Neuronal stem cell (in vitro differentiated cells): ENCODE data around the gene GAPDHS.

Experiments used
- DNase-seq: peaks from one replicate; pipeline ENCODE4 v3.0.0-alpha.2; 2013; ENCODE audit warnings: low spot score
- H2AFZ ChIP-seq: one replicate; pipeline ENCODE4 v1.6.1; 2013; ENCODE audit warnings: mild to moderate bottlenecking, low read length, inconsistent platforms
- H2AK5ac ChIP-seq: 2 replicates; pipeline ENCODE4 v1.6.1; 2013; ENCODE audit warnings: low read depth, mild to moderate bottlenecking, inconsistent platforms, low read length, moderate library complexity, mixed read lengths
- H2BK120ac ChIP-seq: 2 replicates; pipeline ENCODE4 v1.6.1; 2013; ENCODE audit warnings: low read depth, mild to moderate bottlenecking, inconsistent platforms, low read length, moderate library complexity, mixed read lengths
- H2BK12ac ChIP-seq: one replicate; pipeline ENCODE4 v1.6.1; 2013; ENCODE audit warnings: low read length, inconsistent platforms
- H2BK15ac ChIP-seq: 2 replicates; pipeline ENCODE4 v1.6.1; 2013; ENCODE audit warnings: mild to moderate bottlenecking, low read length, inconsistent platforms, mixed read lengths
- H2BK5ac ChIP-seq: one replicate; pipeline ENCODE4 v1.6.1; 2013; ENCODE audit warnings: inconsistent platforms, mild to moderate bottlenecking, low read length, moderate library complexity
- H3K14ac ChIP-seq: one replicate; pipeline ENCODE4 v1.6.1; 2013; ENCODE audit warnings: low read length, inconsistent platforms
- H3K18ac ChIP-seq: 2 replicates; pipeline ENCODE4 v1.6.1; 2013; ENCODE audit warnings: low read length, inconsistent platforms
- H3K23ac ChIP-seq: 2 replicates; pipeline ENCODE4 v1.6.1; 2013; ENCODE audit warnings: low read depth, mild to moderate bottlenecking, mixed read lengths, low read length, inconsistent platforms; ENCODE audit not compliant: poor library complexity
- H3K27ac ChIP-seq: replicated peaks from 3 replicates; pipeline ENCODE4 v1.5.1; 2013; ENCODE audit warnings: low read length, inconsistent platforms
- H3K27me3 ChIP-seq, 3 experiments: 2 replicates each; pipeline ENCODE4 v1.6.1; 2013; ENCODE audit warnings: low read length in 3 of 3, mild to moderate bottlenecking in 2 of 3, inconsistent platforms in 1 of 3, low read depth in 1 of 3, mixed read lengths in 1 of 3, moderate library complexity in 1 of 3; ENCODE audit not compliant: control insufficient read depth in 3 of 3, insufficient read depth in 3 of 3
- H3K36me3 ChIP-seq, 2 donors: replicated peaks in 1 of 2; 2 replicates each; pipeline ENCODE4 v1.6.1; 2013; ENCODE audit warnings: low read length in 2 of 2; ENCODE audit not compliant: control insufficient read depth in 2 of 2, insufficient read depth in 2 of 2
- H3K4ac ChIP-seq: 2 replicates; pipeline ENCODE4 v1.6.1; 2013; ENCODE audit warnings: inconsistent platforms, mild to moderate bottlenecking, low read length, moderate library complexity
- H3K4me1 ChIP-seq, 2 donors: 1 replicate in 1 of 2; 2 replicates in 1 of 2; pipeline ENCODE4 v1.6.1; 2013; ENCODE audit warnings: low read length in 2 of 2, low read depth in 1 of 2; ENCODE audit not compliant: control insufficient read depth in 2 of 2, insufficient read depth in 1 of 2
- H3K4me2 ChIP-seq: one replicate; pipeline ENCODE4 v1.6.1; 2013; ENCODE audit warnings: mild to moderate bottlenecking, low read length, inconsistent platforms; ENCODE audit not compliant: insufficient read depth, poor library complexity, severe bottlenecking
- H3K4me3 ChIP-seq, 2 donors: 2 replicates each; pipeline ENCODE4 v1.5.1; 2013; ENCODE audit warnings: low read length in 2 of 2, mild to moderate bottlenecking in 2 of 2, inconsistent platforms in 1 of 2, moderate library complexity in 1 of 2
- H3K79me1 ChIP-seq: one replicate; pipeline ENCODE4 v1.6.1; 2013; ENCODE audit warnings: low read depth, mild to moderate bottlenecking, inconsistent platforms, low read length, moderate library complexity
- H3K9ac ChIP-seq: one replicate; pipeline ENCODE4 v1.6.1; 2013; ENCODE audit warnings: mild to moderate bottlenecking, low read depth, low read length, inconsistent platforms; ENCODE audit not compliant: poor library complexity
- H3K9me3 ChIP-seq, 2 donors: replicated peaks in 1 of 2; 2 replicates each; pipeline versions ENCODE3 to v1.6.1; 2013; ENCODE audit warnings: low read length in 2 of 2, mild to moderate bottlenecking in 2 of 2, inconsistent platforms in 1 of 2, low read depth in 1 of 2, mixed read lengths in 1 of 2, moderate library complexity in 1 of 2; ENCODE audit not compliant: control insufficient read depth in 2 of 2, insufficient read depth in 1 of 2
- H4K8ac ChIP-seq: one replicate; pipeline ENCODE4 v1.6.1; 2013; ENCODE audit warnings: low read depth, mild to moderate bottlenecking, inconsistent platforms, low read length, moderate library complexity
- H4K91ac ChIP-seq: one replicate; pipeline ENCODE4 v1.6.1; 2013; ENCODE audit warnings: low read length, low read depth, mild to moderate bottlenecking, inconsistent platforms; ENCODE audit not compliant: poor library complexity
- WGBS, 2 donors: extraction: QIAGEN DNeasy Blood & Tissue Kit; methylation state at CpG; one replicate each; pipeline ENCODE4 v1.1.7; 2013; ENCODE audit warnings: missing lambda C conversion rate in 2 of 2, mixed read lengths in 1 of 2; ENCODE audit not compliant: insufficient read length in 2 of 2, insufficient replicate concordance in 1 of 2; ENCODE audit errors: extremely low coverage in 2 of 2; 5-methylcytosine and 5-hydroxymethylcytosine counted together

The GAPDHS gene

DNA sequence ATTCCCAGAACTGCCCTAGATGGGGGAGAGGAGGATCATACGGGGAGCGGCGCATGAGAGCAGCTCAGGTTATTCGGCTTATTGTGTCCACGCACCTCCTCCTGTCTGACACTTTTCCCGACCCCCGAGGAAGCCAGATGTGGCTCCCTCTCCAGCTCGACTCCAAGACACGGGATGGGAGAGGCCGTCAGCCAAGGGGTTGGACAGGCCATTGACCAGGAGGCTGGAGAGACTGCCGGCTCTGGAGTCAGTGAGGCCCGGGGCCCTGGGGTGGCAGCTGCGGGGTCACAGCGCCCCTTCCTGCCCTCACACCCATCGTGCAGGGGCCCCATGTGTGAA, 22.7 kb upstream of the GAPDHS start:
- no peak overlapping the region for H2BK12ac ChIP-seq
- H3K14ac ChIP-seq, result no peak overlapping the region
- no peak overlapping the region for H2AFZ ChIP-seq
- no peak overlapping the region for H2BK5ac ChIP-seq
- H3K9ac ChIP-seq, result no peak overlapping the region
- no peaks in the 10 kb centered on the region for H3K79me1 ChIP-seq
- H4K8ac ChIP-seq, result no peak overlapping the region
- peaks cover 0 to 92% (median 3%) of the 10 kb centered on the region in 3 experiments for H3K27me3 ChIP-seq
- H3K23ac ChIP-seq, result peak overlapping the region; percentile 12
- no peak for DNase-seq
- H3K36me3 ChIP-seq, result peaks cover 0 to 2% of the 10 kb centered on the region in 2 donors
- H3K4me3 ChIP-seq, result no peak overlapping the region
- H3K4me2 ChIP-seq, result peak overlapping the region; percentile 85
- H3K18ac ChIP-seq, result peak overlapping the region; percentile 79
- no peak overlapping the region for H2BK120ac ChIP-seq
- H2AK5ac ChIP-seq, result peak overlapping the region; percentile 68
- no peak overlapping the region for H3K4ac ChIP-seq
- peak overlapping the region; percentile 76 for H2BK15ac ChIP-seq
- H4K91ac ChIP-seq, result peak overlapping the region; percentile 2
- H3K27ac ChIP-seq, result no peak overlapping the region
- H3K9me3 ChIP-seq, result no peaks in the 10 kb centered on the region
- peaks cover 3 to 12% of the 10 kb centered on the region in 2 donors for H3K4me1 ChIP-seq
- no CpG with 5 or more reads among the region's 15 CpGs for WGBS, 2 donors

DNA sequence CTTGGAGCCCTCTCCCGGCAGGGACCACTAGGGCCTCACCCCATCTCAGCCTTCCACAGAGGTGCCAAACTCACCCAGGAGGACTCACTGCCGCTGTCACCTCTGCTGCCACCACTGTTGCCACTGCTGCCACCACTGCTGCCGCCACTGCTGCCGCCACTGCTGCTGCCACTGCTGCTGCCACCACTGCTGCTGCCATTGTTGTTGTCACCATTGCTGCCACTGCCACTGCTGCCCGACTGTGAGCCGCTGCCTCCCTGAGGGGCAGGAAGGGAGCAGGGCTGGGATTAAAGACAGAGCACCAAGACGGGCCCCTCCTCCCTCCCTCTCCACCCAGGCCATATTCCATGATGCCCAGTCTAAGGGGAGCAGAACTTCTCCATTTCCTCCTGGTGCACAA, 21.9 kb upstream of the GAPDHS start:
- H3K27me3 ChIP-seq, result peaks cover 0 to 85% (median 3%) of the 10 kb centered on the region in 3 experiments
- no CpG with 5 or more reads among the region's 7 CpGs for WGBS, 2 donors
- no peak for DNase-seq
- H2AFZ ChIP-seq, result no peak overlapping the region
- H2BK15ac ChIP-seq, result peak overlapping the region; percentile 76
- no peaks in the 10 kb centered on the region for H3K36me3 ChIP-seq
- no peaks in the 10 kb centered on the region for H3K79me1 ChIP-seq
- H2BK120ac ChIP-seq, result no peak overlapping the region
- no peak overlapping the region for H4K91ac ChIP-seq
- H3K23ac ChIP-seq, result peak overlapping the region; percentile 97
- H3K4me1 ChIP-seq, result peaks cover 3 to 12% of the 10 kb centered on the region in 2 donors
- H3K14ac ChIP-seq, result peak overlapping the region; percentile 31
- H4K8ac ChIP-seq, result no peak overlapping the region
- H2AK5ac ChIP-seq, result peak overlapping the region; percentile 85
- peak overlapping the region; percentile 34 for H3K9ac ChIP-seq
- no peak overlapping the region for H3K18ac ChIP-seq
- no peak overlapping the region for H3K4me2 ChIP-seq
- peak overlapping the region; percentile 77 for H2BK12ac ChIP-seq
- no peak overlapping the region for H2BK5ac ChIP-seq
- H3K9me3 ChIP-seq, result no peaks in the 10 kb centered on the region
- no peak overlapping the region for H3K4ac ChIP-seq
- no peak overlapping the region for H3K4me3 ChIP-seq
- no peak overlapping the region for H3K27ac ChIP-seq

DNA sequence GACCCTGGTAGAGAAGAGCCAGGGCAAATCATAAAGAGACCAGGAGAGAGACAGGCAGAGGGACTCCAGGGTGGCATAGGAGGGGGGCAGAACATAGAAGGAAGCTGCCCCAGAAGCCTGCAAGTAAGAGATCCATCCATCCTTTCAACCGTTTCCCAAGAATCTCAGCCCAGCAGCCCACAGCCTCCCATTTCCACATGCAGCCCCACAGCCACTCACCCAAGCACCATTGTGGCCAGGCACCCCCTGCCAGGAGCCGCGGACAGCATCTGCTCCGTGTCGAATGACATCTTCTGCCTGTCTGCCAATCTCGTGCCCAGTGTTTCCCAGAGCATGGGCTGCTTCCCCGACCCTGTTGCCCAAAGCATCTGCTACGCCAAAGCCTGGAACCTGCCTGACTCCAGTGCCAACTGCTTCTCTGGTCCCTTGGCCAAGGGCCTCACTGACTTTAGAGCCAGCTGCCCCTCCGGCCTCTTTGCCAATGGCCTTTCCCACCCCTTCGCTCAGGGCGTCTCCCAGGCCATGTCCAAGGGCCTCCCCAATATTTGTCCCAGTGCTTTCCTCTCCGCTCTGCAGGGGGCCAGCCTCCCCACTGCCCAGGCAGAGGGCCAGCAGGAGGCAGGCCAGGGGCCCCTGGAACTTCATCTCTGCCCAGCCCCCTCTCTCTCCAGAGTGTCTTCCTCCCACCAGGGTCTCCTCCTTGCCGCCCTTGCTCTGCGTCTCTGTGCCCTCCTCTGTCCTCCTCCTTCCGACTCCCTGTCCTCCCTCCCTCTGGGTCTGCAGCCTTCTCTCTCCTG, 20.2 kb upstream of the GAPDHS start:
- no peak overlapping the region for H3K4ac ChIP-seq
- H3K18ac ChIP-seq, result peak overlapping the region; percentile 57
- H3K9me3 ChIP-seq, result no peaks in the 10 kb centered on the region
- peak overlapping the region; percentile 39 for H3K14ac ChIP-seq
- peak overlapping the region; percentile 4 for H4K8ac ChIP-seq
- H2BK15ac ChIP-seq, result peak overlapping the region; percentile 34
- no CpG with 5 or more reads among the region's 15 CpGs for WGBS, 2 donors
- H2AFZ ChIP-seq, result no peak overlapping the region
- H2AK5ac ChIP-seq, result peak overlapping the region; percentile 95
- peak overlapping the region; percentile 87 for H3K23ac ChIP-seq
- H2BK5ac ChIP-seq, result peak overlapping the region; percentile 78
- peak overlapping the region; percentile 44 for H3K9ac ChIP-seq
- H3K4me2 ChIP-seq, result no peak overlapping the region
- H4K91ac ChIP-seq, result no peak overlapping the region
- no peaks in the 10 kb centered on the region for H3K36me3 ChIP-seq
- peaks cover 3 to 12% of the 10 kb centered on the region in 2 donors for H3K4me1 ChIP-seq
- no peak overlapping the region for H2BK120ac ChIP-seq
- no peak overlapping the region for H3K27ac ChIP-seq
- no peaks in the 10 kb centered on the region for H3K79me1 ChIP-seq
- peaks cover 0 to 69% (median 3%) of the 10 kb centered on the region in 3 experiments for H3K27me3 ChIP-seq
- H2BK12ac ChIP-seq, result no peak overlapping the region
- DNase-seq, result no peak
- H3K4me3 ChIP-seq, result no peak overlapping the region

DNA sequence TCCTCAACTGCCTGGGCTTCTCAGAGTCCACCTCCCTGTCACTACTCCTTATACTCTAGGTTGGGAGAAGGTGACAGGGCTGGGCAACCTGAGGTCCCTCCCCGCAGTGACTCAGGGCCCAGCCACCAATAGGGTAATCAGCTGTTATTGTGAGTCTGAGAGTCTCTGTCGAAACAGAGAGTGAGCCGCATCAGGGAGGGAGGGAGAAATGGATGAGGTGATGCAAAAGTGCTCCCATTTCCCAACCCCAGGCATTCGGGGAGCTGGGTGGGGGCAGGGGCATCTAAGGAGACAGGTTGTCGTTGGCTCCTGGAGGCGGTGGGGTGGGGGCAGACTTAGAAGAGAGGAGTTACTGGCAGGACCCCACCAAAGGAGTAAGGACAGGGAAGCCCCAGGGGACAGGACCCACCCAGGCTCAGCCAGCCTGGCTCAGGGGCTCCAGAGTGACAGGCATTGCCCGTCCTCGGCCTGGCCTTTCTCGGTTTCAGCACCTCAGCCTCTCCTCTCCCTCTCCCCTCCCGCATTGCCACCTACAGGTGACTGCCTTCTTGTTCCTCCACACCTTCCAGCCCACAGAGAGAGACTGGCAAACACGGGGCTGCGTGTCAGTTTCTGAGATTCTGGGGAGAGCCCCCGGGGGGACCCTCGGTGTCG, 19.5 kb upstream of the GAPDHS start, which contains the start of gene DMKN:
Gene DMKN (minus strand): TSS at position 22 of the 654 bp plus-strand sequence. CDS start 174 bp downstream, outside the sequence.
- peaks cover 0 to 62% (median 3%) of the 10 kb centered on the region in 3 experiments for H3K27me3 ChIP-seq
- peak within 1 kb of the TSS; percentile 82 for H3K14ac ChIP-seq
- H2AFZ ChIP-seq, result peak within 1 kb of the TSS; percentile 47
- H3K36me3 ChIP-seq, result no peaks in the 10 kb centered on the region
- no peak within 1 kb of the TSS for H2BK12ac ChIP-seq
- H3K9me3 ChIP-seq, result no peaks in the 10 kb centered on the region
- H3K27ac ChIP-seq, result no peak within 1 kb of the TSS
- no CpG with 5 or more reads among the region's 15 CpGs for WGBS, 2 donors
- peak within 1 kb of the TSS; percentile 75 for H2BK15ac ChIP-seq
- no peak within 1 kb of the TSS for H2BK120ac ChIP-seq
- H3K4ac ChIP-seq, result no peak within 1 kb of the TSS
- peaks cover 3 to 12% of the 10 kb centered on the region in 2 donors for H3K4me1 ChIP-seq
- DNase-seq, result no peak
- no peaks in the 10 kb centered on the region for H3K79me1 ChIP-seq
- H4K8ac ChIP-seq, result peak within 1 kb of the TSS; percentile 31
- H3K4me2 ChIP-seq, result peak within 1 kb of the TSS; percentile 33
- H3K18ac ChIP-seq, result peak within 1 kb of the TSS; percentile 83
- peak within 1 kb of the TSS; percentile 70 for H3K9ac ChIP-seq
- H3K4me3 ChIP-seq, result no peak within 1 kb of the TSS
- peak within 1 kb of the TSS; percentile 95 for H2AK5ac ChIP-seq
- no peak within 1 kb of the TSS for H4K91ac ChIP-seq
- H2BK5ac ChIP-seq, result peak within 1 kb of the TSS; percentile 78
- peak within 1 kb of the TSS; percentile 87 for H3K23ac ChIP-seq
